Inferior parietal cortex (tissue), 1 donor: ENCODE measurements around the gene KCNT2.
A peak's percentile ranks its signal among the peaks of the same experiment; 100 is the strongest.

Source experiments
- DNase-seq: peaks from one replicate; pipeline ENCODE4 v3.0.0-alpha.2; 2016; ENCODE audit errors: extremely low spot score

The KCNT2 gene

GRCh38 chr1:196450143-196451095, 157.8 kb downstream of the KCNT2 start:
- no peak for DNase-seq

- DNase-seq = no peak
These were observed 158.8 kb downstream of the KCNT2 start for GRCh38 chr1:196449460-196449859.

GRCh38 chr1:196445775-196446174, 162.5 kb downstream of the KCNT2 start:
- DNase-seq = no peak

GRCh38 chr1:196444634-196445033, 163.6 kb downstream of the KCNT2 start:
- no peak for DNase-seq

- no peak for DNase-seq
These were observed 165.9 kb downstream of the KCNT2 start for GRCh38 chr1:196442366-196442765.

GRCh38 chr1:196440711-196441110, 167.5 kb downstream of the KCNT2 start:
- DNase-seq = no peak

GRCh38 chr1:196438329-196438728, 169.9 kb downstream of the KCNT2 start:
- DNase-seq = no peak

GRCh38 chr1:196437671-196438070, 170.6 kb downstream of the KCNT2 start:
- DNase-seq = no peak

- no peak for DNase-seq
These were observed 175.2 kb downstream of the KCNT2 start for GRCh38 chr1:196433000-196433399.

GRCh38 chr1:196427976-196428734, 180.1 kb downstream of the KCNT2 start:
- no peak for DNase-seq

- no peak for DNase-seq
These were observed 182.7 kb downstream of the KCNT2 start for GRCh38 chr1:196425513-196425912.

- no peak for DNase-seq
These were observed 184.6 kb downstream of the KCNT2 start for GRCh38 chr1:196423612-196424011.

GRCh38 chr1:196418772-196419171, 189.5 kb downstream of the KCNT2 start:
- no peak for DNase-seq

- no peak for DNase-seq
These were observed 192.3 kb downstream of the KCNT2 start for GRCh38 chr1:196415978-196416377.

- DNase-seq = no peak
These were observed 195.9 kb downstream of the KCNT2 start for GRCh38 chr1:196412326-196412725.

- DNase-seq = no peak
These were observed 197.5 kb downstream of the KCNT2 start for GRCh38 chr1:196410768-196411167.

- no peak for DNase-seq
These were observed 198.7 kb downstream of the KCNT2 start for GRCh38 chr1:196409586-196409985.

- DNase-seq = peak; percentile 6
These were observed 200.7 kb downstream of the KCNT2 start for GRCh38 chr1:196407358-196408051.

GRCh38 chr1:196405839-196406238, 202.4 kb downstream of the KCNT2 start:
- DNase-seq = no peak

GRCh38 chr1:196403803-196404690, 204.2 kb downstream of the KCNT2 start:
- no peak for DNase-seq

- DNase-seq = no peak
These were observed 206.3 kb downstream of the KCNT2 start for GRCh38 chr1:196401891-196402290.
